Upper lobe of left lung (tissue), 4 donors: ENCODE data around the gene KAT6B.

Source experiments
- EP300 ChIP-seq, 4 donors: sonication (generic); formaldehyde crosslinking; IDR thresholded peaks; one replicate each; pipeline ENCODE4 v1.5.1; 2017; ENCODE audit warnings: antibody characterized with exemption in 4 of 4, control low read depth in 2 of 4
- POLR2A ChIP-seq, 4 donors: fragments of 450-650 bp; IDR thresholded peaks; one replicate each; pipeline ENCODE4 v1.5.1; 2016 to 2017; ENCODE audit warnings: antibody characterized with exemption in 4 of 4, mild to moderate bottlenecking in 2 of 4
- POLR2AphosphoS5 ChIP-seq, 2 donors: sonication (generic); formaldehyde crosslinking; IDR thresholded peaks; one replicate each; pipeline ENCODE4 v1.5.1; 2017; ENCODE audit warnings: antibody characterized with exemption in 2 of 2
- TF ChIP-seq, protein P1 (sequence below), 6 experiments: fragments of 450-650 bp in 4 of 6; fragments of 200-600 bp in 2 of 6; sonication (generic) in 2 of 6; IDR thresholded peaks; one replicate each; pipeline ENCODE4 v1.5.1; 2016 to 2019; ENCODE audit warnings: antibody characterized with exemption in 6 of 6

DNA sequence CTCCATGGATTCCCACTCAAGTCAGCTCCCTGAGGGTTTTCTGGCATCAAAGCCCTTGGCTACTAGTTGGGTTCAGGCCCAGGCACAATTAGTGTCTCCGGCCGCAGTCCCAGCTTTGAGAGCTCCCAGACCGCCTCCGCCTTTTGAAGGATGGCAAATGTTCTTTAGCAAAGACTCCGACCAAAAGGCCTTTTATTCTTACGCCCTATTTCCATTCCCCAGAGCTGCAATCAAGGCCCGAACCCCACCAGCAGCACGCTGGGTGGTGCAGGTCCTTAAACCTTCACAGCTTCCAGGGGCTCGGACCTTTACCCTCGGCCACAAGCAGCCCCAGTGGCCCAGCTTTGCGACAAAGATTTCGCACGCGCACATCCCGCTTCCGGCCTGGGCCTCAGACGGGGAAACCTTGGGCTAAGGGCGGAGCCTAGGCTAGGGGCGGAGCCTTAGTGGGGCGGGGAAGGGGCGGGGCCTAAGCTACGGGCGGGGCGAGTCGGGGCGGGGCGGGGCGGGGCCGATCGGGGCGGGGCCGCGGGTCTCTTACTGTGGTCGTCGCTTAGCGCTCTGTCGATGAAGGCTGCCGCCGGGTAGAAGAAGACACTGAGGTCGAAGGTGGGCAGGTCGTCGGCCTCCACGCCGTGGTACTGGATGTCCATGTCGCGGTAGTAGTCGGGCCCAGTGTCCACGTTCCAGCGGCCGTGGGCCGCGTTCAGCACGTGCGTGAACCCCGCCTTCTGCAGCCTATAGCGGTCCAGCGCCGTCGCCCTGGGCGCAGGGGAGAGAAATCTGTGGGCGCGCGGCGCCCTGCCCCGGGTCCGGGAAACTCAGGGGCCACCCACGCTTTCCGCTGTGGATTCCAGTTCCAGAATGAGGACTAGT is 217.1 kb downstream of the KAT6B start:
- TF ChIP-seq, protein P1, sequence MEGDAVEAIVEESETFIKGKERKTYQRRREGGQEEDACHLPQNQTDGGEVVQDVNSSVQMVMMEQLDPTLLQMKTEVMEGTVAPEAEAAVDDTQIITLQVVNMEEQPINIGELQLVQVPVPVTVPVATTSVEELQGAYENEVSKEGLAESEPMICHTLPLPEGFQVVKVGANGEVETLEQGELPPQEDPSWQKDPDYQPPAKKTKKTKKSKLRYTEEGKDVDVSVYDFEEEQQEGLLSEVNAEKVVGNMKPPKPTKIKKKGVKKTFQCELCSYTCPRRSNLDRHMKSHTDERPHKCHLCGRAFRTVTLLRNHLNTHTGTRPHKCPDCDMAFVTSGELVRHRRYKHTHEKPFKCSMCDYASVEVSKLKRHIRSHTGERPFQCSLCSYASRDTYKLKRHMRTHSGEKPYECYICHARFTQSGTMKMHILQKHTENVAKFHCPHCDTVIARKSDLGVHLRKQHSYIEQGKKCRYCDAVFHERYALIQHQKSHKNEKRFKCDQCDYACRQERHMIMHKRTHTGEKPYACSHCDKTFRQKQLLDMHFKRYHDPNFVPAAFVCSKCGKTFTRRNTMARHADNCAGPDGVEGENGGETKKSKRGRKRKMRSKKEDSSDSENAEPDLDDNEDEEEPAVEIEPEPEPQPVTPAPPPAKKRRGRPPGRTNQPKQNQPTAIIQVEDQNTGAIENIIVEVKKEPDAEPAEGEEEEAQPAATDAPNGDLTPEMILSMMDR (IDR thresholded peaks at IDR 0.05): no peak
- no peak for TF ChIP-seq POLR2A (IDR thresholded peaks at IDR 0.05)
- no peak for TF ChIP-seq POLR2AphosphoS5 (IDR thresholded peaks at IDR 0.05)
- TF ChIP-seq EP300 (IDR thresholded peaks at IDR 0.05): no peak
